ENCODE data around the gene SH2D3C. TPM values are rescaled to one million over a fixed set of nuclear protein-coding genes. Genes with fewer than 3 reads are reported as not detected.
"Not testable (repeated sequence)": the region's sequence is repeated elsewhere in the genome, so short reads cannot be mapped to it uniquely, and the experiment has no call there.

The SH2D3C gene
- total and polyA plus RNA-seq, 9 donors = 1.9 to 17.0 (median 4.6) TPM

DNA sequence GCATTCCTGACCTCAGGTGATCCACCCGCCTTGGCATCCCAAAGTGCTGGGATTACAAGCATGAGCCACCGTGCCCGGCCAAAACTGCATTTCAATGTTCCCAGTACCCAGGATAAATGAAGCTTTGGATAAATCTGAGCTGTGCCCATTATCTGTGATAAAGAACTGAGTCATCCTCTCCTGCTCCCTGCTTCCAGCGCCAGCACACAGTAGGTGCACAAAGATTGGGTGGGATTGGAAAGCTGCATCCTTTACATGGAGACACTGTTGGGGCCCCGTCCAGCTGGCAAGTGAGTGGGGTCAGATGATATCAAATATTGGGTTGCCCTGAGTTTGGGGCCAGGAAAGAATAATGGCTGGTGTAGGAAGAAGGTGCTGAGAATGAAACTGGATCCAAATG is 17.4 kb downstream of the SH2D3C start:
- 84 to 93% (median 88%) methylated on average over 5 of the region's 5 CpGs for WGBS, 3 donors
- TF ChIP-seq EP300 (IDR thresholded peaks at IDR 0.05) = no peak
- TF ChIP-seq POLR2A (IDR thresholded peaks at IDR 0.05) = no peak
- TF ChIP-seq, protein P1, sequence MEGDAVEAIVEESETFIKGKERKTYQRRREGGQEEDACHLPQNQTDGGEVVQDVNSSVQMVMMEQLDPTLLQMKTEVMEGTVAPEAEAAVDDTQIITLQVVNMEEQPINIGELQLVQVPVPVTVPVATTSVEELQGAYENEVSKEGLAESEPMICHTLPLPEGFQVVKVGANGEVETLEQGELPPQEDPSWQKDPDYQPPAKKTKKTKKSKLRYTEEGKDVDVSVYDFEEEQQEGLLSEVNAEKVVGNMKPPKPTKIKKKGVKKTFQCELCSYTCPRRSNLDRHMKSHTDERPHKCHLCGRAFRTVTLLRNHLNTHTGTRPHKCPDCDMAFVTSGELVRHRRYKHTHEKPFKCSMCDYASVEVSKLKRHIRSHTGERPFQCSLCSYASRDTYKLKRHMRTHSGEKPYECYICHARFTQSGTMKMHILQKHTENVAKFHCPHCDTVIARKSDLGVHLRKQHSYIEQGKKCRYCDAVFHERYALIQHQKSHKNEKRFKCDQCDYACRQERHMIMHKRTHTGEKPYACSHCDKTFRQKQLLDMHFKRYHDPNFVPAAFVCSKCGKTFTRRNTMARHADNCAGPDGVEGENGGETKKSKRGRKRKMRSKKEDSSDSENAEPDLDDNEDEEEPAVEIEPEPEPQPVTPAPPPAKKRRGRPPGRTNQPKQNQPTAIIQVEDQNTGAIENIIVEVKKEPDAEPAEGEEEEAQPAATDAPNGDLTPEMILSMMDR (IDR thresholded peaks at IDR 0.05) = no peak
- no peak for DNase-seq

DNA sequence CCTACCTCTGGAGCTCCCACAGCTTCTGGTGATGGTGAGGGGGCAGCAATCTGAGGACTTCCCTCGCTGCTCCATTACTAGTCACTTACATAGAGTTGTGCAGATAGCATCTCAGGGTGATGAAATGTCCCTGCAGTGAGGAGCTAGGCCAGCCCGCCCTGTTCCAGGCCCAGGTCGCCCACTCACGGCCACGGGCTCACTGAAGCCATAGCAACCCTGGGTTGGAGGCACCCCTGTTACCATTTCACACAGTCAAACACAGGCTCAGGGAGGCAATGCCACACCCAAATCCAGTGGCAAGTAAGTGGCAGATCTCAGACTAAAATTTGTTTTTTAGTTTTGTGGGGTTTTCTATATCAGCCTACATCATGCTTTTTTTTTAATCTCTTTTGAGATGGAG is 19.6 kb downstream of the SH2D3C start:
- H3K36me3 ChIP-seq = no peaks in the 10 kb centered on the region
- no peak overlapping the region for H3K4me3 ChIP-seq
- no peaks in the 10 kb centered on the region for H3K9me3 ChIP-seq
- no peak overlapping the region for H3K27ac ChIP-seq
- no peak for DNase-seq
- TF ChIP-seq, protein P1 (IDR thresholded peaks at IDR 0.05) = no peak
- TF ChIP-seq POLR2A (IDR thresholded peaks at IDR 0.05) (no peak), EP300 (IDR thresholded peaks at IDR 0.05) (no peak)
- no peaks in the 10 kb centered on the region for H3K27me3 ChIP-seq
- 81 to 92% (median 89%) methylated on average over 5 of the region's 5 CpGs for WGBS, 3 donors
- H3K4me1 ChIP-seq (ENCODE audit: insufficient read depth) = no peaks in the 10 kb centered on the region
- intact Hi-C loops (cut with DNase I) = no loop called here

More for the DNA sequence above, 17.4 kb downstream of the SH2D3C start:
- no peaks in the 10 kb centered on the region for H3K36me3 ChIP-seq
- H3K9me3 ChIP-seq = no peaks in the 10 kb centered on the region
- H3K27ac ChIP-seq = no peak overlapping the region
- intact Hi-C loops (cut with DNase I) = no loop called here
- no peak overlapping the region for H3K4me3 ChIP-seq
- H3K4me1 ChIP-seq (ENCODE audit: insufficient read depth) = no peaks in the 10 kb centered on the region
- no peaks in the 10 kb centered on the region for H3K27me3 ChIP-seq

DNA sequence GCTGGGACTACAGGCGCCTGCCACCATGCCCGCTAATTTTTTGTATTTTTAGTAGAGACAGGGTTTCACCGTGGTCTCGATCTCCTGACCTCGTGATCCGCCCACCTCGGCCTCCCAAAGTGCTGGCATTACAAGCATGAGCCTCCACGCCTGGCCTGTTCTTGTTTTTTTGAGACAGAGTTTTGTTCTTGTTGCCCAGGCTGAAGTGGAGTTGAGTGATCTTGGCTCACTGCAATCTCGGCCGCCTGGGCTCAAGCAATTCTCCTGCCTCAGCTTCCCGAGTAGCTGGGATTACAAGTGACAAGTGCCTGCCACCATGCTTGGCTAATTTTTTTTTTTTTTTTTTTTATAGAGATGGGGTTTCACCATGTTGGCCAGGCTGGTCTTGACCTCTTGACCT is 21.7 kb downstream of the SH2D3C start:
- H3K4me1 ChIP-seq (ENCODE audit: insufficient read depth); H3K9me3 ChIP-seq; H3K27me3 ChIP-seq; DNase-seq; intact Hi-C loops (cut with DNase I); H3K36me3 ChIP-seq; H3K4me3 ChIP-seq; H3K27ac ChIP-seq: not testable (repeated sequence)
- WGBS, 3 donors = 76 to 87% (median 82%) methylated on average over 11 of the region's 11 CpGs

DNA sequence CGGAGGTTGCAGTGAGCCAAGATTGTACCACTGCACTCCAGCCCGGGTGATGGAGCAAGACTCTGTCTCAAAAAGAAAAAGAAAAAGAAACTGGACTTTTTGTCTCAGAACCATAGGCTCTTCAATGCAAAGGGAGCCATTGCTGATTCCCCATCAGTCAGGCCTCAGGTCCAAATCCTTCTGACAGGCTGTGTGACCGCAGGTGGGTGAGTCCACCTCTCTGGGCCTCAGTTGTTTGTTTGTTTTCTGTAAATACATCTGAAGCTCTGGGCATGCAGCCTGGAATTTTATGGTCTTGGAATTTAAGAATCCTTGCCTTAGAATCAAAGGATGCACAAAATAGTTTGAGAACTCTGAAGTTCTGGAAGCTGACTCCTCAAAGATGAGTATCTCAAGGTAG is 22.2 kb downstream of the SH2D3C start:
- TF ChIP-seq, protein P1 (IDR thresholded peaks at IDR 0.05) = no peak
- no peak for TF ChIP-seq POLR2A (IDR thresholded peaks at IDR 0.05)
- TF ChIP-seq EP300 (IDR thresholded peaks at IDR 0.05) = no peak

DNA sequence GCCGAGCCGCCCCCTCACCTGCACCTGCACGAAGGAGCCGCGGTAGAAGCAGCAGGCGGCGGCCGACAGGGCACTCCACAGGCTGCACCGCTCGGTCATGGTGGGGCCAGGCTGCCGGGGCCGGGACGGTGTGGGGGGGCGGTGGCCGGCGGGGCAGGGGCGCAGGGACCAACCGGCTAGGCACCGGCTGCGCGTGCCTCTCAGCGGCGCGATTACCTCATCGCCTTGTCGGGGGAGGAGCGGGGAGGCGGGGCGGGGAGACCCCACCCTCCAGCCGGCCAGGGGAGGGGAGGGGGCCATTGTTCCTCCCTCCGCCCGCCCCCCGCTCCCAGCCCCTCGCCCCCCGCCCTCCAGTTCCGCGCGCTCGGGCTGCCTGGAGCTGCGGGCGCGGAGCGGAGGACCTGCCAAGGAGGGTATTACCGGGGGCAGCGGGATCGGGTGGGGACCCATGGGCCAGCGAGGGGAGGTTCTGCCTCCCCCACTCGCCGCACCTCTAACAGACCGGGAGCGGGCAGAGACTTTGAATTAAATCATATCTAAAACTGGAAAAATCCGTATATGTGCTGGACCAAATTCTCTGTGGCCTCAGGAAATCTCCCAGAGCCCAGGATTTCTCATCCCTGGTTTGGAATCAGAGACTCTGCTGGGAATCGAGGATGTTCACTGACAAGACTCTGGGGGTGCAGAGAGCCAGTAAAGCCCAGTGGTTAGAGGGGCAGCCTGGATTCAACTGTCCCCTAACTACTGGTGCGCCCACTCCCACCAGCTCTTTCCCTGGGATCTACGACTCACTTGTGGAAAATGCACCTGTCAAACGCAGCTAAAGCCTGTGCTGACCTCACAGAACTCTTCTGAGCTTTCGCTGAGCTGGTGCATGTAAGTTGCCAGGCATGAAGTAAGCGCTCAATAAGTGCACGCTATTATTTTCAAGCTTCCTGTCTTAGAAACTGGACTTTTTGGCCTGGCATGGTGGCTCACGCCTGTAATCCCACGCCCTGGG is 23.1 kb downstream of the SH2D3C start:
- Histone ChIP-seq H3K9me3 (no peaks in the 10 kb centered on the region), H3K4me3 (no peak overlapping the region), H3K4me1 (ENCODE audit: insufficient read depth) (no peaks in the 10 kb centered on the region), H3K36me3 (no peaks in the 10 kb centered on the region), H3K27me3 (no peaks in the 10 kb centered on the region), H3K27ac (no peak overlapping the region)
- intact Hi-C loops (cut with DNase I) = no loop called here
- WGBS, 3 donors = 13 to 39% (median 30%) methylated on average over 22 to 60 of the region's 61 CpGs
- no peak for DNase-seq
- TF ChIP-seq POLR2A (IDR thresholded peaks at IDR 0.05) = no peak
- TF ChIP-seq, protein P1 (IDR thresholded peaks at IDR 0.05) = no peak
- TF ChIP-seq EP300 (IDR thresholded peaks at IDR 0.05) = no peak

More for the DNA sequence above, 22.2 kb downstream of the SH2D3C start:
- Histone ChIP-seq H3K27ac (no peak overlapping the region), H3K9me3 (no peaks in the 10 kb centered on the region), H3K4me1 (ENCODE audit: insufficient read depth) (no peaks in the 10 kb centered on the region), H3K27me3 (no peaks in the 10 kb centered on the region), H3K36me3 (no peaks in the 10 kb centered on the region), H3K4me3 (no peak overlapping the region)
- DNase-seq = no peak
- WGBS, 3 donors = 82 to 92% (median 87%) methylated on average over 3 of the region's 3 CpGs
- intact Hi-C loops (cut with DNase I) = no loop called here
